Esophagus (tissue), 2 donors: ENCODE data around the gene DAB2IP. TPM values are rescaled to one million over a fixed set of nuclear protein-coding genes. Genes with fewer than 3 reads are reported as not detected.
"Not testable (repeated sequence)": the region's sequence is repeated elsewhere in the genome, so short reads cannot be mapped to it uniquely, and the experiment has no call there.

Source experiments
- H3K27ac ChIP-seq, 2 donors: one replicate each; pipeline ENCODE4 v1.5.1; 2013; ENCODE audit warnings: low read depth in 2 of 2, mild to moderate bottlenecking in 2 of 2, inconsistent platforms in 1 of 2, low read length in 1 of 2, moderate library complexity in 1 of 2
- H3K27me3 ChIP-seq, 2 donors: one replicate each; pipeline ENCODE4 v1.6.1; 2013; ENCODE audit warnings: low read length in 2 of 2, control low read depth in 1 of 2, mild to moderate bottlenecking in 1 of 2; ENCODE audit not compliant: insufficient read depth in 2 of 2, control insufficient read depth in 1 of 2
- H3K36me3 ChIP-seq, 2 donors: one replicate each; pipeline ENCODE4 v1.6.1; 2013; ENCODE audit warnings: low read length in 1 of 2; ENCODE audit not compliant: control insufficient read depth in 2 of 2, insufficient read depth in 2 of 2
- H3K4me1 ChIP-seq, 2 donors: one replicate each; pipeline ENCODE4 v1.6.1; 2013; ENCODE audit warnings: low read length in 1 of 2; ENCODE audit not compliant: control insufficient read depth in 2 of 2, insufficient read depth in 2 of 2
- H3K4me3 ChIP-seq, 2 donors: one replicate each; pipeline ENCODE4 v1.5.1; 2013; ENCODE audit warnings: low read length in 2 of 2, mild to moderate bottlenecking in 2 of 2, low read depth in 1 of 2, moderate library complexity in 1 of 2
- H3K9me3 ChIP-seq, 2 donors: one replicate each; pipeline ENCODE4 v1.6.1; 2013; ENCODE audit warnings: mild to moderate bottlenecking in 2 of 2, low read depth in 1 of 2, low read length in 1 of 2, moderate library complexity in 1 of 2; ENCODE audit not compliant: control insufficient read depth in 2 of 2, insufficient read depth in 1 of 2
- WGBS, 2 donors: extraction: QIAGEN DNeasy Blood & Tissue Kit; methylation state at CpG; one replicate each; pipeline ENCODE4 v1.1.7; 2013; 5-methylcytosine and 5-hydroxymethylcytosine counted together
- polyA plus RNA-seq, 2 donors: library from polyadenylated mRNA; stranded (reverse); fragments of 200-250 nt; gene quantifications; one replicate each; pipeline ENCODE4 v1.2.3, GENCODE V29; 2013
- donor health status: healthy with polysubstance abuse.
- donor health status: Bipolar disorder and iron deficiency.

The DAB2IP gene
- polyA plus RNA-seq, 2 donors = 16.7 to 26.4 TPM

- Histone ChIP-seq H3K36me3 (no peaks in the 10 kb centered on the region), H3K4me1 (peaks cover 11 to 36% of the 10 kb centered on the region in 2 donors), H3K4me3 (peak overlapping the region; percentile 23 to 45), H3K27ac (peak overlapping the region; percentile 38 to 78), H3K27me3 (no peaks in the 10 kb centered on the region), H3K9me3 (no peaks in the 10 kb centered on the region)
- WGBS, 2 donors = 6 to 8% methylated on average over 50 to 57 of the region's 57 CpGs
Measured at GRCh38 chr9:121735793-121736770, 84.6 kb downstream of the DAB2IP start.

- WGBS, 2 donors = 59 to 61% methylated on average over 12 to 13 of the region's 13 CpGs
- peaks cover 8 to 30% of the 10 kb centered on the region in 2 donors for H3K4me1 ChIP-seq
Measured at GRCh38 chr9:121736934-121737462, 85.6 kb downstream of the DAB2IP start.

GRCh38 chr9:121737481-121737931 is 86.1 kb downstream of the DAB2IP start:
- H3K4me3 ChIP-seq = no peak overlapping the region
- H3K4me1 ChIP-seq = peaks cover 8 to 32% of the 10 kb centered on the region in 2 donors
- no peaks in the 10 kb centered on the region for H3K9me3 ChIP-seq
- H3K27ac ChIP-seq = peak overlapping the region; percentile 37 to 45
- H3K27me3 ChIP-seq = no peaks in the 10 kb centered on the region
- WGBS, 2 donors = 81 to 89% methylated on average over 9 of the region's 9 CpGs
- H3K36me3 ChIP-seq = no peaks in the 10 kb centered on the region

More at GRCh38 chr9:121736934-121737462, 85.6 kb downstream of the DAB2IP start:
- H3K27me3 ChIP-seq = no peaks in the 10 kb centered on the region
- H3K4me3 ChIP-seq = peak overlapping the region in 1 of 2 donors; percentile 45
- no peaks in the 10 kb centered on the region for H3K9me3 ChIP-seq
- no peaks in the 10 kb centered on the region for H3K36me3 ChIP-seq
- H3K27ac ChIP-seq = peak overlapping the region; percentile 37 to 45

GRCh38 chr9:121738411-121738810 is 87.0 kb downstream of the DAB2IP start:
- H3K4me1 ChIP-seq = peaks cover 8 to 36% of the 10 kb centered on the region in 2 donors

GRCh38 chr9:121738968-121739367 is 87.5 kb downstream of the DAB2IP start:
- no peaks in the 10 kb centered on the region for H3K36me3 ChIP-seq
- 44 to 52% methylated on average over 1 of the region's 1 CpG for WGBS, 2 donors
- no peaks in the 10 kb centered on the region for H3K9me3 ChIP-seq
- H3K27ac ChIP-seq = peak overlapping the region in 1 of 2 donors; percentile 0
- no peak overlapping the region for H3K4me3 ChIP-seq
- peaks cover 8 to 39% of the 10 kb centered on the region in 2 donors for H3K4me1 ChIP-seq
- H3K27me3 ChIP-seq = no peaks in the 10 kb centered on the region

More at GRCh38 chr9:121738411-121738810, 87.0 kb downstream of the DAB2IP start:
- Histone ChIP-seq H3K27me3 (no peaks in the 10 kb centered on the region), H3K27ac (no peak overlapping the region), H3K9me3 (no peaks in the 10 kb centered on the region), H3K4me3 (no peak overlapping the region), H3K36me3 (no peaks in the 10 kb centered on the region)
- WGBS, 2 donors = 47 to 68% methylated on average over 2 of the region's 2 CpGs

- Histone ChIP-seq H3K27me3 (no peaks in the 10 kb centered on the region), H3K4me1 (peaks cover 8 to 45% of the 10 kb centered on the region in 2 donors), H3K4me3 (no peak overlapping the region), H3K9me3 (no peaks in the 10 kb centered on the region), H3K36me3 (no peaks in the 10 kb centered on the region), H3K27ac (peak overlapping the region in 1 of 2 donors; percentile 11)
- 77 to 79% methylated on average over 7 of the region's 7 CpGs for WGBS, 2 donors
Measured at GRCh38 chr9:121739971-121740370, 88.5 kb downstream of the DAB2IP start.

GRCh38 chr9:121741228-121741918 is 89.9 kb downstream of the DAB2IP start:
- 50 to 62% methylated on average over 10 of the region's 10 CpGs for WGBS, 2 donors
- H3K27me3 ChIP-seq = no peaks in the 10 kb centered on the region
- H3K4me3 ChIP-seq = no peak overlapping the region
- peaks cover 6 to 42% of the 10 kb centered on the region in 2 donors for H3K4me1 ChIP-seq
- H3K9me3 ChIP-seq = no peaks in the 10 kb centered on the region
- H3K36me3 ChIP-seq = peaks cover 0 to 2% of the 10 kb centered on the region in 2 donors
- peak overlapping the region; percentile 34 to 45 for H3K27ac ChIP-seq

- Histone ChIP-seq H3K27ac (peak overlapping the region in 1 of 2 donors; percentile 45), H3K4me1 (peaks cover 6 to 39% of the 10 kb centered on the region in 2 donors)
- not testable (repeated sequence) for H3K9me3 ChIP-seq, H3K4me3 ChIP-seq, H3K36me3 ChIP-seq, H3K27me3 ChIP-seq
- 54 to 58% methylated on average over 4 of the region's 4 CpGs for WGBS, 2 donors
Measured at GRCh38 chr9:121741919-121742283, 90.5 kb downstream of the DAB2IP start.

- no peak overlapping the region for H3K4me3 ChIP-seq
- peak overlapping the region in 1 of 2 donors; percentile 29 for H3K27ac ChIP-seq
- peaks cover 2 to 29% of the 10 kb centered on the region in 2 donors for H3K4me1 ChIP-seq
- WGBS, 2 donors = 44 to 51% methylated on average over 3 of the region's 3 CpGs
- H3K36me3 ChIP-seq = peaks cover 0 to 3% of the 10 kb centered on the region in 2 donors
- H3K9me3 ChIP-seq = no peaks in the 10 kb centered on the region
- H3K27me3 ChIP-seq = no peaks in the 10 kb centered on the region
Measured at GRCh38 chr9:121742923-121743322, 91.5 kb downstream of the DAB2IP start.
